HG03108 (cell line): ENCODE measurements around the gene BRI3.

ENCODE experiments used
- ATAC-seq: cut with Tn5 transposase; IDR thresholded peaks from one replicate; pipeline ENCODE4 v1.9.1; 2021; ENCODE audit warnings: moderate library complexity; ENCODE audit not compliant: unreplicated experiment

BRI3 gene

DNA sequence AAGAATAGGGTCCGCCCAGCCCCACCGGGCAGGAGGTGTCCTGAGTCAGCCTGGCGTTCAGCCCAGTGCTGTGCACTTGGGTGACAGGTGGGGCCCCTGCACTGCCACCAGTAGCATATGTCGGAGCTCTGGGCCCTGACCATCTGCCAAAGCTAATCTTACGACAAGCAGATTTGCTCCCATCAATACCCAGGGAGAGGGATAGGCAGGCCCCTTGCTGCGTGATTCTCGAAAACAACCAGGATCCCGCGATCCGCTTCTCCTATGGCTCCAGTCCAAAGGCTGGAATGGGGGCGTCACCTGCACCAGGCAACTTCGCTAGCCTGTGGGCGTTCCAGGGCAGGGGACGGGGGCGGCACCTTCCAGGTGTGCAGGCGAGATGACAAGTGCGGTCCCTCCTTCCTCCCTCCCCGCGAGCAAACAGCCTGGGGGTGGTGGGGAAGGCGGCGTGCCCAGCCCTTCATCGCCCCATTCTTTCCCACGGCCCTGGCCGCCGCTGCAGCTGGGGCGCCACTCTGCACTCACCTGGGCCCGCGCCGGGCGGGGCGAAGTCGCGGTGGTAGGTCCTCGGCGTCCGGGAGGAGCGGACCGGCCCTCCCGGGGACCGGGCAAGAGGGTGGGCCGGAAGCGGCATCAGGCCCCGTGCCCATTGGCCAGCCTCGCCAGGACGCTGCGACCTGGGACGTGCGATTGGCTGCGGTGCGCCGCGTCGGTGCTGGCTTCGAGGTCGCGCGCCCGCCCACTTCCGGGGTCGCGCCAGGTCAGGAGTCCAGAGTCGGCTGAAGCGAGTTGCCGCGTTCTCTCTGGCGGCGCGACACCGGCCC, 29.7 kb upstream of the BRI3 start, which contains the start of gene TECPR1:
TSS of gene TECPR1 (minus strand) at position 632 of the 824 bp plus-strand sequence. CDS start 6,086 bp downstream, outside the sequence.
- peak; percentile 97 for ATAC-seq

DNA sequence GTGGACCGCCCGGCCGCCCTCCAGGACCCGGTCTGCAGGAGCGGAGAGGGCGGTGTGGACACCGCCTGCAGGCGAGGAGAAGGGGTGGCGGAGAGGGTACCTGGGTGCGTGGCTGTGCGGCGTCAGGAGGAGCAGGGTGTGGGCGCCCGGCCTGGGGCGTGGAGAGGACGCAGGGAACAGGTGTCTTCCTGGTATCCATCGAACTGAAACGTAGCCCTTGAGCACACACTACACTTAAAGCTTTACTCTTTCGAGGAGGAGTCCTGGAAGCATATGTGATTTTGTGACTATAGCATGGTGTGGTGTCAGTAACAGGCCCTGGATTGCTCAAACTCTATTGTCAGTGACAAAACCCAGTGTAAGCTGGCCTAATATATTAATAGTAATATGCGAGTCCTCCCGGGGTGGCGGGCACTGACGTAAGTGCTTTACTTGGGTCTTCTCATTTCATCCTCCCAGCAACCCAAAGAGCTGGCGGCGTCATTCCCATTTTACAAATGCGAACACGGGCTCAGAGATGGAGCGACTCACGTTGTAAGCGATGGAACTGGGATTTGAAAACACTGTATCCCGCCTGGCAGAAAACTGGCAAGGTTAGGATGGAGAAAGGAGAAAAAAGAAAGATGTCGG, 28.9 kb upstream of the BRI3 start:
- no peak for ATAC-seq

DNA sequence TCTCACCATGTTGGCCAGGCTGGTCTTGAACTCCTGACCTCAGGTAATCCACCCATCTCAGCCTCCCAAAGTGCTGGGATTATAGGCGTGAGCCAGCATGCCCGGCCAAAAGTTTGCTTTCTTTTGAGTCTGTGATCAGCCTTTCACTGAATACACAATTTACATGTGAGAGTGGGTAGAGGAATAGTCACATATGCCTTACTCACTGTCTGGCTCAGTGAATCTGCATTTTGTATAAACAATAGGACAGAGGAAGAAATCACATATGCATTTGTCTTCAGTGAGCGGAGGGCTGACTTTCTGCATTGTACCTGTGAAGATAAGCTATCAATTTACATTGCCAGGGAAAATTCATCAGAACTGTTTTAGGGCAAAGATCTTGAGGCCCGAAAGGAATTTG, 27.0 kb upstream of the BRI3 start:
- ATAC-seq, result no peak

DNA sequence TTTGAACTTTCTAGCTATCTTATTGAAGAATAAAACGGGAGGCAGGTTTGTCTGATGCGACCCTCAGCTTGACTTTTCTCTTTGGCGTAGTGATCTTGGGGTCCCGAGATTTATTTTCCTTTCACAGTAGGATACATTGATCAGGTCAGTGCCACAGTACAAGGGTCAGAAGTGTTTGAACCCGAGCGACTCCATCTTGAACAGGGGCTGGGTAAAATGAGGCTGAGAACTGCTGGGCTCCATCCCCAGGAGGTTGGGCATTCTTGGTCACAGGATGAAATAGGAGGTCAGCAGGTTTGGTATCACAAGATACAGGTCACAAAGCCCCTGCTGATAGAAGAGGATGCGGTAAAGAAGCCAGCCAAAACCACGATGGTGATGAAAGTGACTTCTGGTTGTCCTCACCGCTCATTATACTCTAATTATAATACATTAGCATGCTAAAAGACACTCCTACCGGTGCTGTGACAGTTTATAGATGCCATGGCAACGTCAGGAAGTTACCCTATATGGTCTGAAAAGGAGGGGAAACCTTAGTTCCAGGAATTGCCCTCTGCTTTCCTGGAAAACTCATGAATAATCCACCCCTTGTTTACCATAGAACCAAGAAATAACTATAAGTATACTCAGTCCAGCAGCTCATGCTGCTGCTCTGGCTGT, 26.4 kb upstream of the BRI3 start:
- ATAC-seq, result no peak

DNA sequence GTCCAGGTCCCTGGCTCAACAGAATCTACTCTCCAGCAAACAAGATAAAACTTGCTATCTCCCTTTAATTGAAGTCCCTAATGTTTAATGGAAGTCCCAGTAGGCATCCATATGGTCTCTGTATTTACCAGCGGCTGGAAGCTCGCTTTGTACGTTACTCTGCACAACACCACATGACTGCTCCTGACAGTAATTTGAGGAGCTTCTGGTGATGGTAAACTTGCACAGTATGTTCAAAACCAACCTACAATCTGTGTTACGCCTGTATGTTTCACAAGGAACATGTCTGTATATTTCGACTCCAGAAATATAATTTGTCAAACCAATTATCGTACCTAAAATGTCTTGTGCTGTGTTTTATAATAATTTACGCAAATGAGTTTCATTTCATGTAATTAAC, 25.1 kb upstream of the BRI3 start:
- ATAC-seq, result no peak

DNA sequence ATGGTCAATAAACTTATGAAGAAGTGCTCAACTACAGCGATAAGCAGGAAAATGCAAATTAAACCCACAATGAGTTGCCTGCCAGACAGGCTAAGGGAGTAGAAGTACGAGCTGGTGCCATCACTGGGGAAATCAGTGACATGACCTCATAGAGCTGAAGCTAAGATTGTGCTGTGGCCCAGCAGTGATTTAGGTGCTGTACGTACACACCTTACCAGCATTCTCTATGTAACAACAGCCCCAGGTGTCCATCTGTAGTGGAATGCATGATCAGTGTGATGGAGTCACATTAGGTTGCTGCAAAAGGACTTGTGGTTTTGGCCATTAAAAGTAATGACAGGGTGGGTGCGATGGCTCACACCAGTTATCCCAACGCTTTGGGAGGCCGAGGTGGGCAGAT, 23.8 kb upstream of the BRI3 start:
- no peak for ATAC-seq

DNA sequence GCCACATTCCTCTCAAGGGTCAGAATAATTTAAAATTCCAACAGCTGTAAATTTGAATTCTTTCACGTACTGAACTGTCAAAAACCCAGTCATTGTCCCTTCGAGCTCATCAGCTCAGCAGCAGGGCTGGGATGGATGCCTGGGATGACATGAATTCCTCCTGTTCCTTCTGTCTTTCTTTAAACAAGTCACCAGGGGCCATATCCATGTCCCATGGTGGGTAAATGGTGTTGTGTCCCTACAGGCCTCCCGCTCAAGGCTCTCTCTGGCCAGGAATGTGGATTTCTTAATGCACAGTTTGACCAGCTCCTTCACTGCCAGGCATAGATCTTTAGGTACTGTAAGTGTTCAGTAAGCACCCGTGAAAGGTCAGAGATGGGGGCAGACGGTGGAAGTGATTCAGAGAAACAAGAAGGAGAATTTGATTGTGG, 15.6 kb upstream of the BRI3 start:
- ATAC-seq, result no peak

DNA sequence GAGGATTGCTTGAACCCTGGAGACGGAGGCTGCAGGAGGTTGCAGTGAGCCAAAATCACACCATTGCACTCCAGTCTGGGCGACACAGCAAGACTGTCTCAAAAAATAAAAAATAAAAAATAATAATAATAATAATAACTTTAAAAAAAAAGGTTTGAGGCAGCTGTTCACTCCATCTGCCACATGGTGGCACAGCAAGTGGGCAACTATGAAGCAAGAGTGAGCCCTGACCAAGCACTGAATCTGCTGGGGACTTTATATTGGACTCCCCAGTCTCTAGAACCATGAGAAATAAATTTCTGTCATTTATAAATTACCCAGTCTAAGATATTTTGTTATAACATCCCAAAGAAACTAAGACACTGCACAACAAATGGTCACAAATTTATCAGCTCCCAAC, 14.6 kb upstream of the BRI3 start:
- ATAC-seq, result no peak

DNA sequence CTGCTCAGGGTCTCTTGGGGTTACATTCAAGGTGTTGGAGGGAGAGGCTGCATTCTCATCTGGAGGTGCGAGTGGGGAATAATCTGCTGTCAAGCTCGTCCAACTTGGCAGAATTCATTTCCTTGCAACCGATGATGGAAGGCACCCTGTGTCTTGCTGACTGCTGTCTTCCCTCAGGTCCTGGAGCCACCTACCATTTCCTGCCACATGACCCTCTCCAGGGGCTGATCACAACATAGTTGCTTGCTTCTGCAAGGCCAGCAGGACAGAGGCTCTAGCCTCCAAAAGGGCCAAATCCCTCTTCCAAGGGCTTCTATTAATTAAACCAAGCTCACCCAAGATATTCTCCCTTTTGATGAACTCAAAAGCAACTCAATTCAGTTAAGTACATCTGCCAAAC, 14.2 kb upstream of the BRI3 start:
- ATAC-seq, result no peak

DNA sequence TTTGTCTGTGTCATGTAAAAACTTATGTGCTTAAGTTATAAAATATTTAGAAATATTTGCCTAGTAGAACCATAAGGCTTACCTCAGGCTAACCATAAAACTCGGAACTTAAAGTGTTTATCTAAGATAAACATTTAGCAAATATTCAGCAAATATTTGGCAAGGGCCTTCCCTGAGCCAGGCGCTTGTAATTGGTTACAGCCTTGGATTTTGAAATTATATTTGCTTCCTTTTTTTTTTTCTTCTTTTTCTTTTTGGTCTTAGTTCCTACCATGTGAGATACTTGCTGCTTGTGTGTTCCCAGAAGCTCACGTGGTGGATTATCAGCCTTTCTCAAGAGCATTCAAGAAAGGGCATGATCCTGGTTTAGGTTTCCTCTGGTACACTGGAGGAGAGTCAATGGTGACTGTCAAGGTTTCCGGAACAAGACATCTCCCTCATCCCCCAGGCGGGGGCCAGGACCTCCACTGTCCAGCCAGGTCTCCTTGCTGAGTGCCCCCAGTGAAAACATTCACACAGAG, 5.2 kb upstream of the BRI3 start:
- no peak for ATAC-seq

DNA sequence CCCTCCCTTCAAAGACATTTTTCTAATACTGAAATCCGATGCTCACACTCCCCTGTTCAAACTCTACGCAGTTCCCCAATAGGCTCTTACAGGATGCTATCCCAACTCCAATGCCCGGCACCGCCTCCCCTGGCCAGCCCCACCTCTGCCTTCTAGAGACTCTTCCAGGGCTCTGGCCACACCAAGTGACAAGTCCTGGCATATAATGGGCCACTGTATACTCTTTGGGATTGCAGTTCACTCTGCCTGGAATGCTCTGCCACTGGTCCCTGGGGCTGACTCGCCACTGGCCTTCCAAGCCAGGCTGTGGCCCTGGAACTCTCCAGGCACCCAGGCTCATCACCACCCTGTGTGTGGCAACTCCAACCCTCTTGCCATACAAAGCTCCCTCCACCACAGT, 3.1 kb upstream of the BRI3 start:
- ATAC-seq, result no peak

DNA sequence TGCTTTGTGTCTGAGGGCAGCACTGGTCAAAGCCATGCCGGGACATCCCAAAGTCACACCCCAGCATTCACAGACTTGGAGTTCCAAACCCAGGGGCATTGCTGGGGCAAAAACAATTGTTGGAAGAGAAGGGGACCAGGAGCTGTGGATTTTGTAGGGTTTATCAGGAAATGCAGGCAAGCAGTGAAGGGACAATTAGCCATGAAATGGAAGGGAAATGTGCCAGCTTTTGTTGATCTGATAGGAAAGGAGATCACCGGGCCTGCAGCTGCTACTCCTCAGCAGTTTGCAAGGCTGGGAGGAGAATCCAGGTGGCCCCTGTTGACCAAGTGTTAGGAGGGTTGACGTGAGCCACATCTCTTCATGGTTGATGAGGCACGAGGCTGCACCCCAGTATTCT, 2.5 kb upstream of the BRI3 start:
- no peak for ATAC-seq

DNA sequence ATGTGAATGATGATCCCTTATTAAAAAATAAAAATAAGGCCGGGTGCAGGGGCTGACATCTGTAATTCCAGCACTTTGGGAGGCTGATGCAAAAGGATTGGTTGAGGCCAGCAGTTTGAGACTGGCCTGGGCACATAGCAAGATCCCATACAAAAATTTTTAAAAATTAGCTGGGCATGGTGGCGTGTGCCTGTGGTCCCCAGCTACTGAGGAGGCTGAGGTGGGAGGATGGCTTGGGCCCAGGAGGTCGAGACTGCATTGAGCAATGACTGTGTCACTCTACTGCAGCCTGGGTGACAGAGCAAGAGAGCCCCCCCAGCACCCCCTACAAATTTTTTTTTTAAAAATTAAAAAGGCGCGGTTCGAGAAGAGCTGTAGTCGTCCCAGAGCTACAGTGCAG, 1.2 kb upstream of the BRI3 start:
- no peak for ATAC-seq

DNA sequence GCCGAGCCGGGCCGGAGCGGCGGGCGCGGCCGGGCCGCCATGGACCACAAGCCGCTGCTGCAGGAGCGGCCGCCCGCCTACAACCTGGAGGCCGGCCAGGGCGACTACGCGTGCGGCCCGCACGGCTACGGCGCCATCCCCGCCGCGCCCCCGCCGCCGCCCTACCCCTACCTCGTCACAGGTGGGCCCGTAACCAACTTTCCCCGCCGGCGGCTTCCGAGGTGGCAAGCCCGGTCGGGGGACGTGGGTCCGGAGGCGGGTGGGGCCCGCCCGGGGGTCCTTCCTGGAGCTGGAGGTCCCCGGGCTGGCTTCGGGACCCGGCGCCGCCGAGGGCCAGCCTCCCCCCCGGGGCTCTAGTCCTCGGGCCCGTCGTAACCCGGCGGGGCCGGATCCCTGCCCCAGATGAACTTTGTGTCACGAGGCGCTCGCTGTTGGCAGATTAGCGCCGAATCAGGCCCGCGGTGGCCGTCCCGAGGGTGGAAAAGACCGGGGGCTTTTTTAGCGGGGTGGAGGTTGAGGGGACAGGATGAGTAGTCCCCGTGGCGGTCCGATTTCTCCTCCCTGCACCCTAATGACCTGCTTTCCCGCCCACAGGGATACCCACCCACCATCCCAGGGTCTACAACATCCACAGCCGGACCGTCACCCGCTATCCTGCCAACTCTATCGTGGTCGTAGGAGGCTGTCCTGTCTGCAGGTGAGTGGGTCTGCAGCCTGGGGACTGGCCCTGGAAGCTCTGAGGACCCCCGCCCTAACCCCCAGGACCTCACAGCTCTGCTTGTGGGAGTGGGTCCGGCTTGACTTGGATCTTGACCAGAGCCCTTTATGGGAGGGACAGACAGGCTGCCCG, 496 bp downstream of the BRI3 start:
- ATAC-seq, result peak; percentile 6

DNA sequence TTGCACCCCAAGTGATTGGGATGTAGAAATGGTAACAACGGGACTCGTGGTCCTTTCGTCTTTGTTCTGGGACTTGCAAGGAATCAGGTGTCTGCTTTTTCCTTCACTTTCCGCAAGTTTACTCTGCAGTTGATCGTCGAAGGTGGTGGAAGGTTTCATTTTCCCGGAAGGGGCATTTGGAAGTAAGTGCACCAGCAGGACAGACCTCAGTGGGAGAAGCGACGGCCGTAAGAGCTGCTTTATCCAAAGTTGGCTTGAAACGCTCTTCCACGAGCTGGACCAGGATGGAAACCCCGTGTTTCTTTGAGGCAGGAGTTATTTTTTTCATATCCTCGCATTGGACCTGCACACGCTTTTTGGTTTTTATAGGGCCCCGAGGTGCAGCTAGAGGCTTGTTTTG, 1.2 kb downstream of the BRI3 start:
- ATAC-seq, result no peak

DNA sequence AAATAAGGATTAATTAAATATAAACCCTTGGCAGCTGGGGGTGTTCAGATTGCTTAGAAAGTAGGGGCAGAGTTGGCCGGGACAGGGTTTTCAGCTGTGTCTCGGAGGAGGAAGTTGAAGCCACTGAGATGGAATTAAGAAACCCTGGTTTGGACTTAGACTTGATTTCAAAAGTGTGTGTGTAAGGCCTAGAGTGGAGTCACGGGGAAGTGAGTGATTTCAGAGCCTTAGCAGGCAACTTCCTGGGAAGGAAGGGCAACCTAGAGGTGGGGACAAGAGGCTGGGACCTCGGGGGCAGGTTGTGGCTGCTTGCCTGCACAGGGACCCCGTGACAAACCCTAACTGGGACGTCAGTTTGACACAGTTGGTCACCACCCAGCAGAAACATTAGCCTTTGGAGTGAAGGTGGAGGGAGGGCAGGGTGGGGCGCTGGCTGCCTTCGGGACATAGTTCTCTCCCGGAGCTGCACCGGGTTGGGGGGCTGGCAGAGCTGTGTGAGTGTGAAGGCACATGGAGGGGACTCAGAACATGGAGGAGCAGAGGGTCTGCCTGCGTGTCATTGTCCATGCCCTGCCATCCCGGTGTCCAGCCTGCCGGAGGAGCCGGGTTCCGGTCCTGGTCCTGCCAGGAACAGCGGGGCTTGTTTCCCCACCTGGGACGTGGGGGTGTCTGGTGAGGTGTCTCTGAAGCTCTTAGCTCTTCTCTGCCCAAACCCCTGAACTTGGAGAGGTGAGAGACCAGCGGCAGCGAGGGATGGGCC, 1.8 kb downstream of the BRI3 start:
- ATAC-seq, result no peak

DNA sequence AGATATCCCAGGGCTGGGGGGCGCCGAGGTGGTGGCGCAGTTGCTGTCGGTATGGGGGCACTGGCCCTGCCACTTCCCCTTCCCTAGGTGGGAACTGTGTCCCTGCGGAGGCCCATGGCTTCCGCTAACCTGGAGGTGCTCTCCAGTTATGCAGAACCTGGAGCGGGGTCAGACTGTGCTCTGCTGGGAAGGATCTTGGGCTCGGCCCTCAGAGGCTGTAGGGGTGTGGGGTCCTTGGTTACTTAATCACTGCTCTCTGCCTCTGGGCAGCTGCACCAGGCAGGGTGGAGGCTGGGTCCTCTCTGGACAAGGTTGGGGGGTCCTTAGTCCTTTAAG, 2.4 kb downstream of the BRI3 start:
- ATAC-seq, result no peak

DNA sequence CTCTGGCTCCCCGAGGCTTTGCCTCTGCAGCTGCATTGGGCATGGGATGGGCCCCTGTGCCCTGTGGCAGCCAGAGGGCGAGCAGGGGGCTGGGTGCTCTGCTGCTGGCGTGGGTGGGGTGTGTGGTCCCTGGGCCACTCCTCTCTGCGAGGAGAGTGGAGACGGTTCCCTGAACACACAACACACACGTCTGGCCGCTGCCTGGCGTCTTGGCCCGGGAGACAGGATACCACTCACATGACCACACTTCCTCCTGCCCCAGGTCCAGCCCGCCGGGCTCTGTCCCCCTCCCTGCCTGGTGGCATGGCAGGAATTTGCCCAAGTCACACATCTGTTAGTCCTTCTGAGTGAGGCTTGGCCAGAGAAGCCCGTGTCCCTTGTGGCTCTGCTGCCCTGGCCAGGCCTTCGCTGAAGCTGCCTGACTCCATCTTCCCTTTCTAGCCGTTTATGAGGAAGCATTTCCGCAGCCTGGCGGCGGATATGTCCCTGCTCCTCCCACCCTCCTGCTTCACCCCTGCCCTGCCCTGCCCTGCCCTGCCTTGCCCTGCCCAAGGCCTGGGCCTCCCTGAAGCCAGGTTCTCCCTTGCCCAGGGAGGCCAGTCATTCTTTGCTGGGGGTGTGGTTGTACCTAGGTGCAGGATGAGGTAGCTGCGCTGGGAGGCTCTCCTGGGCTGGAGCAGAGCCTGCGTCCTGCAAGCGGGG, 3.0 kb downstream of the BRI3 start:
- no peak for ATAC-seq

DNA sequence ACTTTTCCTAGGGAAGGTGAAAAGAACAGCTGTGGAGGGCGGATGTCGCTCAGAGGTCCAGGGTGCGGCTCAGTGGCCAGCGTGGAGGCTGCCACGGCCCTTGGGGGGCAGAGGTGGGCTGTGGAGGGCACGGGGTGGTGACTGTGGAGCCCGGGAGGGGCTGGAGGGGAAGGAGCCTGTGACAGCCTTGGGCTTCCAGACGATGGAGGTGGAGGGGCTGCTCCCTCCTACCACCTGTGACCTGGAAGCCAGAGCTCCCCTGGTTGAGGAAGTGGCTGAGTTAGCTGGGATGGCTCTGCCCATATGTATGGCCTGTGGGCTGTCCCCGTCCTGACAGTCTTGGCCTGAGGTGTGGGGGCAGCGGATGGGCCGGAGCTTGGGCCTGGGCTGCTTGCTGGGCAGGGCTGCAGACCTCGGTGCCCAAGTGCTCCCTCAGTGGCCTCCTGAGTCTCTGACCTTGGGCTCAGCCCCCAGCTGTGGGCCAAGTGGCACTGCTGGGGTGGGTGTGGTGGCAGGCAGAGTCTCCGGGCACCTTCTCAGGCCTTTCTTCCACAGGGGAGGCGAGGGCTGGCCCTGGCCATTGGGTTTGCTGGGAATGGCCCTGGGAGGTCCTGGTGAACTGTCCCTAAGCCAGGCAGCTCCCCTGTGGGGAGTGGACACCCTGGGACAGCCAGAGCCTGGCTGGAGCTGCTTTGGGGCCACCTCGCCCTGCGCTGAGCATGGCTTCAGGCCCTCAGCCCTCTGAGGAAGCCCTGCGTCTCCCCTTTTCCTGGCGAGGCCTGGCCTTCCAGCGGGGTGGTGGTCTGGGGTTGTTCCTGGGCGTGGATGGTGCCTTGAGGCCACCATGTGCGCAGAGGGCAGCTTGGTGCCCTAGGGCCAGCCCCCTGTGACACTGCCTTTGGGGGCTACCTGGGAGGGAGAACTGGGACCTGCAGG, 3.9 kb downstream of the BRI3 start:
- ATAC-seq, result no peak
